Hematopoietic multipotent progenitor cell (in vitro differentiated cells): ENCODE data around the gene MYRIP. TPM values are rescaled to one million over a fixed set of nuclear protein-coding genes. Genes with fewer than 3 reads are reported as not detected.
A peak's percentile ranks its signal among the peaks of the same experiment; 100 is the strongest.

Experiments
- DNase-seq, 3 donors: peaks; one replicate each; pipeline ENCODE4 v3.0.0-alpha.2; 2011 to 2015; ENCODE audit warnings: low read depth in 2 of 3, low spot score in 2 of 3
- total RNA-seq: library from RNA; depleted of rRNA; stranded (reverse); fragments of >200 nt; gene quantifications from one replicate; pipeline ENCODE4 v1.2.3, GENCODE V29; 2012

MYRIP gene
- total RNA-seq, 1 donor, result under 0.01 TPM

DNA sequence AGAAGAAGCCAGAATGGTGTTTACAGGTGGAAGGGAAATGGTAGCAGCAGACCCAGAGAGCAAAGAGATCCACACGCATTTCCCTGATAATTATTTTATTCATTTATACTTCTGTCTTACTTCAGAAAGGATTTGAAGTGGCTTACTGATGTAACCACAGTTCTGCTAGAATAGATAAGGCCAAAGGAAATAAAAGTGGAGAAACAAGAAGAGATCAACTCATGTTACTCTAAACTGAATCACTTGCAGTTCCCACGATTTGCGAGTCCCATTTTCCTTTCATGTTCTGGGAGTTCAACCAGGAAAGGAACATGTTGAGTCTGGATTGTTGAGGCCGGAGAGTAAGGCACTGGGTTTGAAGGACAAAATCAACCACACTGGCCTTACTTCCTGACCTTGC, 151.8 kb downstream of the MYRIP start:
- peak in 2 of 3 donors; percentile 10 to 51 for DNase-seq

GRCh38 chr3:39962581-39962980, 153.2 kb downstream of the MYRIP start:
- no peak for DNase-seq

- no peak for DNase-seq
These were observed 156.1 kb downstream of the MYRIP start for GRCh38 chr3:39965461-39965860.

GRCh38 chr3:39965997-39966396, 156.6 kb downstream of the MYRIP start:
- DNase-seq, result no peak

DNA sequence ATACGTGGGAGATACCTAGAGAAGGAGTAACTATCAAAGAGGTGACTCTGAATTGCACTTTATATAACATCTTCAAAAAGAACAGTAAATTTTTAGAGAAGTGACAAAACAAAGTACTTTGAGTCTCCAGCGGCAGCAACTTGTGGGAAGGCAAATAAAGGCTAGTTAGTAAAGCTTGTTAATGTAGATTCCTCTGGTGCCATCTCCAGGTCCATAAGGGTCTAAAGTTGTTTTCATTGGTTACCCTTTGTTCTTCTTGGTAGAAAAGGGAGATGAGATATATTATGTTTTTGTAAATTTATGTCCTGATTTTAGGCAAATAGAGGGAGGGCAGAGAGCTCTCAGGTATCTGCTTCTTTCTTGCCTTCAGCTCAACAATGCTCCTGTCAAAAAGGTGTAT, 161.6 kb downstream of the MYRIP start:
- DNase-seq, result peak in 1 of 3 donors; percentile 12

DNA sequence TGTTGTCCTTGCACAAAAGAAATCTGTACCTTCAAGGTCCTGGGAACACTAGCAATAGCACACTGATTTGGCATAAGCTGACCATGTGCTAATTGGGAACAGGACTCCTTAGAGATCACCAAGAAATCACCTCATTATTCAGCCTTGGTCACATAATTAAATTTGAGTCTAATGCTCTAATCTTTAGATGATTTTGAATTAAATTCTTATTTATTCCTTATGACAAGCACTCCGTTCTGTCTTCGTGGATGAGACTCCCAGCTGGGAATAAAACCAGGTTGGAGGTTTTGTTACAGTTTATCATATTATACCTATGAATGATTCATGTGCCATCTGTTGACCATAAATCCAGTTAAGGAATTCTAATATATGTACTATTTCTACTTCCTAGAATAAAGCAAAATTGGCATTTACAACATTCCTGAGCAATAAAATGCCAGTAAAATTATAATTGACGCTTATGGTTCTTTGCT, 162.2 kb downstream of the MYRIP start:
- DNase-seq, result no peak

GRCh38 chr3:39972508-39972907, 163.1 kb downstream of the MYRIP start:
- no peak for DNase-seq

DNA sequence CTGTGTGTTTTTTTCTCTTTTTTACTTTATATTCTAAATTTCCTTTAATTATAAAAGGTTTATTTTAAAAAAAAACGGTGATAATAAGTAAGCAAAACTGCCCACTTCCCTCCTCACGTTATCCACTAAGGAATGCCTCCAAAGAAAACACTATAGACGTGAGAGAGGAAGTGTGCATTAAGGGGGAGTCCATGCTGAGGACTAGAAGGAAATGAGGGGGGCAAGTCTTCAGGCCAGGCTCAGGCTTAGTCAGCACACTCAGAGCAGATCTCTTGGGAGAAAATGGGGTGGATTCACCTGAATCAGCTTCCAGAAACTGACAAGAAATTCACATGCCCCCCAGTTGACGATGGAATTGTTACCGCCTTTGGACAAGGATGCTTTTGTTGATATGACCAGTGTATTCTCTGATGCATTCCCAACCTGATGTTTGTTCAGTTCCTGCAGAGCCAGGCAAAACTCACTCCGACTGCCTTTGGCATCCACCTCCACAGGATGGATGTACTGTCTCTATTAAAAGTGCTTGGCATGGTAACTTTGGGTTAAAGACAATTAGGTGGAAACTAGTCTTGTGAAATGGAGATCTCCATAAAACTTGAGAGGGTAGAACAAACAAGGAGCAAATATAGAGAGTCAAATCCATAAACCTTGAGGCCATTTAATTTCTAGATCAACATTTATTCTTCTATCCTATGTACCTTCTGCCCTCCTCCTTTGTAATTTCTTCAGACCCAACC, 167.8 kb downstream of the MYRIP start:
- DNase-seq, result no peak

- no peak for DNase-seq
These were observed 168.9 kb downstream of the MYRIP start for GRCh38 chr3:39978308-39978707.

GRCh38 chr3:39980058-39980457, 170.6 kb downstream of the MYRIP start:
- no peak for DNase-seq

DNA sequence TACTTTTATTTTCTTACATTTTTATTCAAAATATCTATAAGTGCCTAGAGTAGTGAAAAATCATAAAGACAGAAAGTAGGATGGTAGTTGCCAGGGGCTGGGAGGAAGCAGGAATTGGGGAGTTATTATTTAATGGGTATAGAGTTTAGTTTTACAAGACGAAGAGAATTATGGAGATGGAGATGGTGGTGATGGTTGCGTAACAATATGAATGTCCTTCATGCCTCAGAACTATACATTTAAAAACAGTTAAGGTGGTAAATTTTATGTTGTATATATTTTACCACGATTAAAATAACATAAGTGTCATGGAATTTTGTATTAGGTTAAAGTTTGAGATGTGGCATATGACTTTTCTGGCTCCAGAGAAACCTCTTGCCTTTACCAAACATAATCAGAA, 171.4 kb downstream of the MYRIP start:
- DNase-seq, result no peak

- no peak for DNase-seq
These were observed 172.3 kb downstream of the MYRIP start for GRCh38 chr3:39981547-39982184.

DNA sequence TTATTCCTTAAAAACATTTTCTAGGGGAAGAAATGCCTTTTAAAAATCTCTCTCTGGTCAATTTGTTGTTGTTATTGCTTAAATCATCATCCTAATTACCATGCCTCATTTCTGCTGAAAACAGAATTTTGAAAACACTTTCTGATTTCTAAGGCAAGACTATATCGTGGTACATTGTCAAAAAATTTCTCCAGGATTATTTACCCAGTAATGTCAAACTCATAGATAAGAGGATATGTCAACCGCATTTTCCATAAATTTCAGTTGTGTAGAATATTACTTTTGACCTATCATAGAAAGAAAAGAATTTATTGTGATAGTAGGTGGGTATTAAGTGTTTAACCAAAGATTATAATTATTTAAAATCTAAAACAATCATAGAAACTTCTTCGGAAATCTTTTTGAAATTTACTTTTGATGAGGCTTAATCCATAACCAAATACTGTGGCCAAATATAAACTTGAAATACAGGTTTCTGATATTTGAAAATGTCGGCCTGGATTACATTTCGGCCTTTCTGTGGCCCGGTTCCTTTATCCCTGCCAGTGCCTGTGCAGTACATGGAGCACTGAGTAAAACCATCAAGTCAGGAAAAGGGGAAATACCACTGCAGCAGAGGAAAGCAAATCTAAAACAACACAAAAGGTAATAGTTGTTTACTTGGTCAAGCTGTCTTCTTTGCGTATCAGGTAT, 173.4 kb downstream of the MYRIP start:
- no peak for DNase-seq

DNA sequence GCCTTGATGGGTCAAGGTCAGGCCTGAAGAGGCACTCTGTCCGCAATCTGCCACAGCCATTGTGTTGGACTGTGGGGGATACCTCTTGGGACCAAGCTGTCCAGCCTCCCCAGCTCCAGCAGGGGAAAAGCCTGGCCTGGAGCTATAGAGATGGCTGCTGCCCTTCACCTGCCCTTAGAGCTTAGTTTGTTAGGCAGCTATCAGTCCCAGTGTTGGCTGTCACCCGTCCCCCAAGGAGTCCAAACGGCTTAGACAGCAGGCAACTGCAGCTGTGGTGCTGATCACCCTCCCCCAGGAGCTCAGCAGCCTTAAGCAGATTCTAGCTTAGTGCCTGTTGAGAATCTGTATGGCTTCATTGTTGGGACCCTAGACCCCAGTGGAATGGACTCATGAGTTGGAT, 180.3 kb downstream of the MYRIP start:
- DNase-seq, result no peak

- peak in 2 of 3 donors; percentile 16 to 72 for DNase-seq
These were observed 181.1 kb downstream of the MYRIP start for GRCh38 chr3:39990532-39990931.

DNA sequence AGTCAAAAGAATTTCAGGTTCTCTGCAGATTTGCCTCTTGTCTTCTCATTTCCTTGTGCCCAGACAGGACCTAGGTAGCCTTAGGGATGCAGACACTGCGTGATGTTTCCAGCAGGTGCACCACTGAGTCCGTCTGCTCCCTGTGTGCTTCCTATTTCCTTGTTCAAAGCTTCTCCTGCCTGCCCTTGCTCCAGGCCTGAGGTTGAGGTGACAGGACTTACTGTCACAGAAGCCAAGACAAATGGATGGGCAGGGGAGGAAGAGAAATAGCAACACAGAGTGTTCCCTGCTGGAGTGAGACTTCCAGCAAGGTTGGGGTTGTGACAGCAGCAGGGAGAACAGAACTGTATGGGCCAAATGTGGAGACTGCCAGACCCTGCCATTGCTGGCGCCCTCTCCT, 199.4 kb downstream of the MYRIP start:
- no peak for DNase-seq

- DNase-seq, result no peak
These were observed 200.6 kb downstream of the MYRIP start for GRCh38 chr3:40009991-40010390.

DNA sequence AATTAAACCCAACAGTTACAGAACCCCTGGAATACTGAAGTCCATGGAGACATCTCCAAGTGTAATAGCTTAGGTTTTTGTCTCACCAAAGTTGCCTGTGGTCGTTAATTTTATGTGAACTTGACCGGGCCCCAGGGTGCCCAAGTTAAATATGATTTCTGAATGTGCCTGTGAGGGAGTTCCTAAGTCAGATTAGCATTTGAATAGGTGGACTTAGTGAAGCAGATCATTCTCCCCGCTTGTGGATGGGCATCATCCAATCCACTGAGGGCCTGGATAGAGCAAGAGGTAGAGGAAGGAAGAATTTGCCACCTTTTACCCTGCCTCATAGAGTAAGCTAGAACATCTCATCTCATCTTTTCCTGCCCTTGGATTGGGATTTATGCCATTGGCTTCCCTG, 203.0 kb downstream of the MYRIP start:
- no peak for DNase-seq

GRCh38 chr3:40016391-40016790, 207.0 kb downstream of the MYRIP start:
- DNase-seq, result no peak

DNA sequence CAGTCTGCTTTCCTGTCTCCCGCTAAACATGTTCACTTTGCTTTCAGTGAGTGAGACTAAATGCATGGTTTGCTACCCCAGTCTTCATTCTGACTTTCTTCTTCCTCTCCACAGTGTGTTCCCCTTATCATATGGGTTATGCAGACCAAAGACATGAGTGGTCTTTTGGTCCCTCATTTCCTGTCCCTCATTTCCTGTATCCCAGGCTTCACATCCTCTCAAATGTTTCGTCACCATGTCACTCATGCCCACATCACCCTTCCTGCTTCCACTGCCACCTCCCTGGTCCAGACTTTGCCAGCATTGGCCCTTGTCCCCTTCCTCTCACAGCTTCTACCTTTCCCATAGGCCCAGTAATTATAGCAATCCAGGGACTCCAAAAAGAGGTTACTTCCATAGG, 209.0 kb downstream of the MYRIP start:
- DNase-seq, result no peak

DNA sequence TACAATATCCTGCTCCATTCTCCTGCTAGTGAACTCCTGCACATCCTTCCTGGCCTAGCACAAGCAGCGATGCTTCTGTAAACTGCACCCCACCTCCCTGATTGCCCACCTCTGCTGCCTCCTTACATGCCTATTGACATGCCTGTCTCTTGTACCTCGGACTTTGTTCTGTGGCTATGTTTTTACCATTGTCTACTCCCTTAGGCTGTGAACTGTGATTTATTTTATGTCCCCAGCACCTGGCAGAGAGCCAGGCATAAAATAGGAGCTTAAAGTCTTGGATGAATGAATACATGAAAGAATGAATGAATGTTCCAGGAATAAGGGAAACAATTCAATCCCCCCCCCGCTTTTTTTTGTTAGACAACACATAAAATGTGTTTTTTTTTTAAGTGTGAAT, 210.0 kb downstream of the MYRIP start:
- no peak for DNase-seq

GRCh38 chr3:40020689-40021088, 211.3 kb downstream of the MYRIP start:
- DNase-seq, result no peak
